Measurements from ENCODE around the gene ZNF513.

Gene ZNF513

GRCh38 chr2:27376151-27376865 lies 4.2 kb downstream of the ZNF513 start:
- no peak for TF ChIP-seq CTCF (conservative IDR thresholded peaks at IDR 0.05; ENCODE audit: control insufficient read depth, insufficient read depth, low read depth, low read length)
- H3K4me3 ChIP-seq (ENCODE audit: control insufficient read depth, low read depth, low read length): no peak overlapping the region
- no peak for DNase-seq (ENCODE audit: low read depth)

GRCh38 chr2:27375513-27376099 lies 4.9 kb downstream of the ZNF513 start:
- no peak overlapping the region for H3K4me3 ChIP-seq (ENCODE audit: control insufficient read depth, low read depth, low read length)
- DNase-seq (ENCODE audit: low read depth): no peak
- no peak for TF ChIP-seq CTCF (conservative IDR thresholded peaks at IDR 0.05; ENCODE audit: control insufficient read depth, insufficient read depth, low read depth, low read length)

GRCh38 chr2:27373567-27373966 lies 7.0 kb downstream of the ZNF513 start:
- DNase-seq (ENCODE audit: low read depth): no peak
- H3K4me3 ChIP-seq (ENCODE audit: control insufficient read depth, low read depth, low read length): no peak overlapping the region
- TF ChIP-seq CTCF (conservative IDR thresholded peaks at IDR 0.05; ENCODE audit: control insufficient read depth, insufficient read depth, low read depth, low read length): no peak

- no peak for TF ChIP-seq CTCF (conservative IDR thresholded peaks at IDR 0.05; ENCODE audit: control insufficient read depth, insufficient read depth, low read depth, low read length)
- DNase-seq (ENCODE audit: low read depth): no peak
- H3K4me3 ChIP-seq (ENCODE audit: control insufficient read depth, low read depth, low read length): no peak overlapping the region
Observed at GRCh38 chr2:27372937-27373336, 7.6 kb downstream of the ZNF513 start.

GRCh38 chr2:27370816-27371620 lies 9.5 kb downstream of the ZNF513 start:
- DNase-seq (ENCODE audit: low read depth): peak; percentile 63

More at GRCh38 chr2:27370816-27371620, 9.5 kb downstream of the ZNF513 start:
- peak overlapping the region; percentile 93 for H3K4me3 ChIP-seq (ENCODE audit: control insufficient read depth, low read depth, low read length)
- TF ChIP-seq CTCF (conservative IDR thresholded peaks at IDR 0.05; ENCODE audit: control insufficient read depth, insufficient read depth, low read depth, low read length): no peak
